ENCODE results near the gene SLC6A7.

- TF ChIP-seq CTCF (IDR thresholded peaks at IDR 0.05; ENCODE audit: low read depth, low read length, poor library complexity, severe bottlenecking) (no peak), EZH2phosphoT487 (IDR thresholded peaks at IDR 0.05; ENCODE audit: borderline replicate concordance, low read length) (no peak)
These were observed 59.9 kb downstream of the SLC6A7 start for GRCh38 chr5:150249744-150250143.

Data from DOHH2 (cell line).